Left cardiac atrium (tissue), 4 donors: ENCODE results near the gene SLAMF7. TPM values are rescaled to one million over a fixed set of nuclear protein-coding genes. Genes with fewer than 3 reads are reported as not detected.
A peak's percentile ranks its signal among the peaks of the same experiment; 100 is the strongest.
"Not testable (repeated sequence)": the region's sequence is repeated elsewhere in the genome, so short reads cannot be mapped to it uniquely, and the experiment has no call there.

Experiments used
- ATAC-seq, 2 donors: fragments of 200-7000 bp; cut with Tn5 transposase; one replicate each; pipeline ENCODE4 v1.9.1; 2020; ENCODE audit warnings: mild to moderate bottlenecking in 2 of 2, moderate library complexity in 2 of 2
- DNase-seq: peaks from one replicate; pipeline ENCODE4 v3.0.0-alpha.2; 2020
- intact Hi-C, 2 donors: fragments of 100-400 bp; cut with DNase I; formaldehyde crosslinking; loops; one replicate each; pipeline versions ENCODE4 v1.14.1 to v1.15.1; 2022 to 2023
- total RNA-seq, 2 donors: library from RNA; stranded (reverse); fragmentation: NEBNext Ultra II Directional; extraction: Animal tissue kit (Norgen Biotek cat#: 25700); gene quantifications; one replicate each; pipeline ENCODE4 v1.2.1, GENCODE V29; 2021
- donor health status: DM: no; HTN: yes; CAD: no.
- donor health status: DM: no; HTN: yes; CAD: no; lungs with severe emphysema.
- donor health status: DM: yes; HTN: yes; CAD: no.
- donor health status: Dilated cardiomyopathy.

The SLAMF7 gene
- total RNA-seq, 2 donors from 2014 or later = 0.68 to 1.9 TPM

DNA sequence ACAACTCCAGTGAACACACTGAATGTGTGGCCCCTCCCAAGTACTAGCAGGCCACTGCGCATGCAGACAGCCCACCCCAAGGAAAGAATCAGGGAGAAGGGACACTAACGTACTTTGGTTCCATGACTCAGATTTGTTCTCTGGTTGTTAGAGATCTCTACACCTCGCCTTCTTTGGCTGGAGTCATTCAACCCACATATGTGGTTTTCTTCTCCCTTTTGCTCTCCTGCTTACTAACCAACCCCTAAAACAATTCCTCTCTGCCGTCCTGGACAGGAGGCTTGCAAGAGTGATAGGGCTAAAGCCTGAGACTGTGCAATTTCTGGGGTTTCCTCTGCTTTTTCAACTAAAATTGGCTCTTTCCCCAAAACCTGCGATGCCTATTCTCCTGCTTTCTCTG, 21.7 kb upstream of the SLAMF7 start:
- no peak for ATAC-seq
- intact Hi-C loops = no loop called here

DNA sequence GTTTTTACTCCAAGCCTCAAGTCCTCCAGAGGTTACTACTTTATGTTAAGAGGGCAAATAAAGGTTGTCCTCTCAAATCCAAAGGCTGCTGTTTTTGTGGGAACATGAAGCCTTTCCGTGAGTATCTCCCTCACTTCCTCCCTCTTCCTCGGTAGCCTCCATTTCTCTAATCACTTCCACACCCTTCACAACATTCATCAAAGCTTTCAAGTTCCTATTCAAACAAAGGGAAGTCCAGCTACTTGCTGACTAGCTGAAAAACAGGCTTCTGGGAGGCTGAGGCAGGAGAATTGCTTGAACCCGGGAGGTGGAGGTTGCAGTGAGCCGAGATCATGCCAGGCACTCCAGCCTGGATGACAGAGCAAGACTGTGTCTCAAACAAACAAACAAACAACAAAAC, 20.8 kb upstream of the SLAMF7 start:
- intact Hi-C loops = no loop called here
- ATAC-seq (no peak), DNase-seq (no peak)

More for the DNA sequence above, 21.7 kb upstream of the SLAMF7 start:
- no peak for DNase-seq

DNA sequence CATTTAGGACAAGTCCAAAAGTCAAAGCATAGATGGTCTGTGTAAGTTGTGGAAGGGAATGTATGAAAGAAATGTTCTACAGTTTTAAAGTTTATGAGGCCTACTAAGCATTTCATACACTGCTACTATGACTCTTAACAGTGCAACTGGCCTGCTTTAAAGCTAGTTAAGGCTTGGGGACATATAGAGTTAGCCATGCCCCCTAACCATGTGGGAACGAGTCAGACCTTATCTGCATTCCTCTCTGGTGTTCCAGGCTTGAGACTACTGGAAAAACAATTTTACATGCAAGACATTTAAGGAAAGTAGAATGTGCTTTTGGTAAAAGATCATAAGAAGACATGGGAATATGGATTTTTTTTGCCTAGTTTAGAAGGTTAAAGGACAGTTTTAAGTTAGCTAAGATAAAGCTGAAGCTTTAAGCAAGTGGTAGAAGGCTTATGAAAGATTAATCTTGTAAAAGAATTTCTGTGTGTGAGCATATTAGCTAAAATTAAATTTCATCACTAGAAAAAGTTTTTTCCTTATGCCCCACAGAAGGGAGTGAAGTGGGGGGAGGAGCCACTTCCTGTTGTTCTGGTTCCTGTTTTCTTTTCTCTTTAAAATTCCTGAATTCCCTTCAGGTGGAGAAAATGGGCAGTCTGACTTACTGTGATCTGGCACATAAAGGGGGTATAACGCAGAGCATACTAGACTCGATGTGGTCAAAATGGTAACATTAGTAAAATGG, 18.5 kb upstream of the SLAMF7 start:
- ATAC-seq (no peak), DNase-seq (no peak)
- intact Hi-C loops = no loop called here

DNA sequence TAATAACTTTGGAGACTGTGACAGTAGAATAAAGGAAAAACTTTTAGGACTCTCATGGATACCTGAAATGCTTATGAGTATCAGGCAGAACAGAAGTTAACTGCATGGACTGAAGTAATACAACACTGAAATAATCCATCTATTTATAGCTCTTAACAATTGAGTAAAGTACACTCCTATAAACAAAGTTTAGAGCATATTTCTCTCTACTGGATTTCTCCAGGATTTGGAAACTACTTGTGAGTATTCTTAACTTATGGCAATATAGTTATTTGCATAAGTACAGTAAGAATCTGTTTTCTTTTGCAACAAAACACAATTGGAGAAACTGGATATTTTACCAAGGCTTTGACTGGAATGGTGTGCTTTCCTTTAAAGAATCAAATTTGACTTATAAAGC, 17.6 kb upstream of the SLAMF7 start:
- ATAC-seq (no peak), DNase-seq (no peak)
- intact Hi-C loops = no loop called here

DNA sequence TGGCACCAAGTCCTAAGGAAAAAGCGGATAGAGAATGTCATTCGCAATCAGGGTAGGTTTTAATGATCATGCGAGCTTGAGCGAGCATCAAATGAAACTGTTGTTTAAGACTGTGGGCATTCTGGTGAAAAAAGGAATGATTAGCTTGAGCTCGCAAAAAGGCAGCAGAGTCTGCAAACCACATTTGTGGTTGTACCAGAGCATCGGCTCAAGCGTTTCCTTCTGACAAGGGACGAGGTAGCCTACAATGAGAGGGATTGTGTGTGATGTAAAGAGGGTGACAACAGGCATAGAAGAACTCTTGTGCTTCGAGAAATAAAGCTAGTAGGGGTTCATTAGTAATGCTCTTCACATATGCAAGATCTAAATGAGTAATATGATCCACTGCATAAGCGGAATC, 16.3 kb upstream of the SLAMF7 start:
- intact Hi-C loops = no loop called here
- DNase-seq = no peak
- no peak for ATAC-seq

DNA sequence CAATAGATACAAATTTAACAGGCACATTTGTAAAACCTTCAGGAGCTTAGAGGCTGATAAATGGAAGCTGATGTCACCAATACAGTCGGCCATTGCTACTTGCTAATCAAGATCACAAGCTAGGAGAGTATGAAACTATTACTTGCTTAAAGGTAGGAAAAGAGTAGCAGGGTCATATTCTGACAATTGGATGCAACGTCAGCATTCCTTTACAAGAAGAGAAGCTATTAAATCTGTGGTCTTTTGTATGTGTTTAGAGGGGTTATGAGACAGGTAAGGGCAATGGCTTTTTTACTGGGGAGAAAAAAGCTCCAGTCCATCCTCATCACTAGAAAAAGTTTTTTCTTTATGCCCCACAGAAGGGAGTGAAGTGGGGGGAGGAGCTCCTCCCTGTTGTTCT, 15.7 kb upstream of the SLAMF7 start:
- intact Hi-C loops = no loop called here
- ATAC-seq (no peak), DNase-seq (no peak)

DNA sequence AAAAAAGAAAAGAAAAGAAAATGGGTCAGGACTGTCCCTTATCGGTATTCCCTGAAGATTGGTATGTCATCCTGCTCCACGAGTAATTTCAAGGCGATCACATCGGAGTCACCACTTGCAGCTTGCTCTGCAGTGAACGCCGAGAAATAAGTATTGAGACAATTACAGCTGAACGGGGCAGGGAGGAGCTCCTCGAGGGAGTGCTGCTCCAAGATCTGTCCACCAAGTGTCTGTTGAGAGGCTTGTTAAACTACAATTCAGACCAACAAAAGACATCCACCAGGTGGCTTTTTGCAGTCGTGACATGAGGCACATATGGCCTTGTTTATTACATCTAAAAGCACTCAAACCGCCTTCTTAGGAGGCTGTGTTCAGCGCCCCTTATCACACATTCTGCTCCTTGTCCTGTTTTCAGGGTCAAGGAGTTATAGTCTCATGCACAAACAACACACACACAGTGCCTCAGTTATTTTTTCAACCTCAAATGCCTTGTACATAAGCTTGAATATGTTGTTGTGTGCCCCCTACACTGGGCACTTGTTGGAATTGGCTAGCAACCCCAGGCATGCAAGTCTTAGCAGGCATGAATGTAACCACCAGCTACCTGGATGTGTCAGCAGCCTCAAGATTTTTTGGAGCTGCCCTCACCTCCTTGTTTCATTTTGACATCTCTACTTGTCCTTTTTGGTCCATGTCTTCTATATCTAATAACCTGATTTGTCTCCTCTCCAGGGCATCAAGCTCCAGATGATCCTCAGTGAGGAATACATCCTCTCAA, 14.4 kb upstream of the SLAMF7 start:
- no peak for ATAC-seq
- intact Hi-C loops = loop anchor here in 1 of 2 donors (5.0 kb wide), 2 partner anchors 108 to 228 kb away; partner anchors contain the start of gene ITLN2
- DNase-seq = no peak

DNA sequence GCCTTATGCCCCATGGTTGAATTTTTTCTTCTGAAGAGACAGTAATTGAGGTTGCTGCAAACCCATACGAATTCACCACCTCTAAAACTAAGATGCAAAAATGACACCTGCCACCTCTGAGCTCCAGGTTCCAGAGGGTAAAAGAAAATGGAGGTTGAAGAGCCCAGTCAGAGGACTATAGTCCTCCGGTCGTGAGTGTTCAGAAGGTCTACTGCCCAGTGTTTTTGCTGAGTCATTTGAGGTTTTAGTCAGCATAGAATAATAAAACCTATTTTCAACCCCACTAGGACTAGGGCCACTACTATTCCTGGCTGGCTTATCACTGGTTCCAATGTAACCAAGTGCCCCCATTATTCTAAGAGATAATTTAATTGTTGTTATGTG, 12.9 kb upstream of the SLAMF7 start:
- peak in 1 of 2 donors; percentile 53 for ATAC-seq
- DNase-seq = no peak
- intact Hi-C loops = loop anchor here in 1 of 2 donors (5.0 kb wide), 2 partner anchors 106 to 226 kb away; partner anchors contain the start of gene ITLN2

DNA sequence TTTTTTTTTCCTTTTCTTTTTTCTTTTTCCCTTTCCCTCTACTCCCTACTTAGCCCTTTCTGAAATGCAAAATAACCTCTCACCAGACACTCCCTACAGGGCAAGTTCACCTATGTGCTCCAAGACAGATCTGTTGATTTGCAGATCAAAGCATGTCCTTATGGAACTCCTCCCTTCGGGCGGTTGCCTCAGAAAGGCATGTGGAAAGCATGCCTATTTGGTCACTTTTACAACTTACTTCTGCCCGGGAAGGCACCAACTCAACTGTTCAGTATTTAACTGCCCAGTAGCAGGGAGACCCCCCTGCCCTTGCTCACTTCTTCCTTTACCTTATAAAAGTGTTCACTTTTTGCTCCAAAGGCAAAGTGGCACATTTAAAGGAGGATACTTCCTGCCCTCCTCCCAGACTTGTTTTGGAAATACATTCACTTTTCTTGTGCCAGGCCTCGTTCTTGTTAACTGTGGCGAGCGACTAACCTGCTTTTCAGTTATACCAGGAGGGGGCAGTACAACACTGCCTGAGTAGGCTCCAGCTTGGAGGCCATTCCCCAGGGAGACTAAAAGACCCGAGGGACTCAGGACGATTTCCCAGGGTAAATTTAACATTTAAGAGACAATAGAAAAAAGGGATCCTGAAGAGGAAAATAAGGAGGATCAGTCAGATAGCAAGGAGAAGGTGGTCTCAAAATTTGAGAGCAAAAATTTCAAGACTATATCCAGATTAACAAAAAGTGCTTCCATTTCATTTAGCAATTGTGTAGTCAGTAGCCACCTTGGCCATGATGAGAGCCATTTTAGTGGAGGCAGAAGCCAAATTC, 12.3 kb upstream of the SLAMF7 start:
- intact Hi-C loops = loop anchor here in 1 of 2 donors (5.0 kb wide), 2 partner anchors 106 to 226 kb away; partner anchors contain the start of gene ITLN2
- ATAC-seq = peak; percentile 83 to 93
- DNase-seq = peak; percentile 49

DNA sequence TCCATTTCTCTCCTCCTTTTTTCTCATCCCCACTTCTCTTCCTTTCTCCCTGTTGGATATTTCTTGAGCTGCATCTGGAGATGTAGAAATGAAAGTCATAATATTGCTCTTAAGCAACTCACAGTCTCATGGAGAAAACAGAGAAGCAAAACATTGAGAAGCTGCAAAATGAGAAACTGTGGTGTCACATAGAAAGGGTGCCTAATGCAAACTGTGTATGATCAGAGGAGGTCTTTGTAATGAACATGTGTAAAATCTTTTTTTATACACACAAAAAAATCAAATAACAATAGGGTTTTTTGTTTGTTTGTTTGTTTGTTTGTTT, 11.8 kb upstream of the SLAMF7 start:
- DNase-seq = no peak
- no peak for ATAC-seq
- intact Hi-C loops = loop anchor here in 1 of 2 donors (5.0 kb wide), 2 partner anchors 105 to 225 kb away; partner anchors contain the start of gene ITLN2

DNA sequence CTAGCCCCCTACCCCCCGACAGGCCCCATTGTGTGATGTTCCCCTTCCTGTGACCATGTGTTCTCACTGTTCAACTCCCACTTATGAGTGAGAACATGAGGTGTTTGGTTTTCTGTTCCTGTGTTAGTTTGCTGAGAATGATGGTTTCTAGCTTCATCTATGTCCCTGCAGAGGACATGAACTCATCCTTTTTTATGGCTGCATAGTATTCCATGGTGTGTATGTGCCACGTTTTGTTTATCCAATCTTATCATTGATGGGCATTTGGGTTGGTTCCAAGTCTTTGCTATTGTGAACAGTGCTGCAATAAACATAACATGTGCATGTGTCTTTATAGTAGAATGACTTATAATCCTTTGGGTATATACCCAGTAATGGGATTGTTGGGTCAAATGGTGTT, 7.5 kb upstream of the SLAMF7 start:
- ATAC-seq, DNase-seq, intact Hi-C loops: not testable (repeated sequence)

DNA sequence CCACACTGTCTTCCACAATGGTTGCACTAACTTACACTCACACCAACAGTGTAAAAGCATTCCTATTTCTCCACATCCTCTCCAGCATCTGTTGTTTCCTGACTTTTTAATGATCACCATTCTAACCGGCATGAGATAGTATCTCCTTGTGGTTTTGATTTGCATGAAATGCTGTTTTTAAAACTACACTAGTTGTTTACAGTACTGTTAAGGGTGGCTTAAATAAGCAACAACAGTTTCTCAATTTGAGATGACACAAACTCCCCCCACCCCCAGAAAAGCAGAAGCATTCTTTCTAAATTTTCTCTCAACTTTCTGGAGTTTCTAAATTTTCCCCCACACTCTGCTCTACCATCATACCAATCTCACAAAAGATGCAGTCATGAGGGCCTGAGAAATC, 7.1 kb upstream of the SLAMF7 start:
- no peak for ATAC-seq
- intact Hi-C loops = no loop called here
- DNase-seq = no peak

DNA sequence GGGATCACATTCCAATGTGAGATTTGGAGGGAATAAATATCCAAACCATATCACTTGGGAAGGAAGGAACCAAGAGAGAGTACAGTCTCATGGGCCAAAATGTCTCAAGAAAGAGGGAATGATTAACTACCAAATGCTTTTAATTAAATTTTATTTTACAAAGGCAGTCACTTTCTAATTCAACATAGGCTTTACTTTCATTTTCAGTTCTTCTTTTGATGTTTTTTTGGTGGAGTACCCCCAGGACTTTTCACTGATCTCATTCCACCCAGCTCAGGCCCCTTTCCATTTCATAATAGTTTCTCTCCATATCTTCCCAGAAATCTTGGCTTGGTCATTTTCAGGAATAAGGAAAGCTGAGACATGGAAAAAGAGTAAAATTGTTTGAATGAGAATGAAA, 5.1 kb upstream of the SLAMF7 start:
- DNase-seq (no peak), ATAC-seq (no peak)
- intact Hi-C loops = no loop called here

DNA sequence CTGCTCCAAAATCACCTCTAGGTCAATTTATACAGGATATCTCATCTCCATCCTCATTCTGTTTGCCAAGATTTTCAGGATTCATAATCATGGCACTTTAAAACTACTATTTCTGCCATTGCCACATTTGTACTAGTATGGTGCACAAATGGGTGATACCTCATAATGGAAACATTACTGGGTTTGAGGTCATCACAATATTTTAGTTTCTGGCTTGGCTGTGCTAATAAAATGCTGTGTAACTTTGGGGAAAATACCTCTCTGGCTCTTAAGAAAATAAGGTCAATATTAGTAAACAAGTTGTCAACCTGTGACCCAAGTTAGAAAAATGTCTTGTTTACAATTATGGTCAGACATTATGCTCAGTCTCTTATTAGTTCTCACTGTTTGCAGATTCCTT, 4.7 kb upstream of the SLAMF7 start:
- DNase-seq (no peak), ATAC-seq (no peak)
- intact Hi-C loops = no loop called here

DNA sequence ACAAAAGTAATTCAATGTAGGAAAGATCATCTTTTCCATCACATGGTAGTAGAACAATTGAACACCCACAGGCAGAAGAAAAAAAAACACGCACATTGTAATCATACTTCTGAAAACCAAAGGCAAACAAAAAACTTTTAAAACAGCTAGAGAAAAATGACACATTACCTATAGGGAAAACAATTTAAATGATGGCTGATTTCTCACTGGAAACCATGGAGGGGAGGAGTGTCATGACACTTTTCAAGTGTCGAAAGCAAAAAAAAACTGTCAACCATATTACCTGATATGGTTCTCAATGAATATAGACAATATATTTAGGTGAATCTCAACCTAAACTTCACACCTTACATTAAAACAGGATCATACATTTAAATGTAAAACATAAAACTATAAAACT, 776 bp upstream of the SLAMF7 start:
- intact Hi-C loops = no loop called here
- no peak for ATAC-seq
- no peak for DNase-seq

DNA sequence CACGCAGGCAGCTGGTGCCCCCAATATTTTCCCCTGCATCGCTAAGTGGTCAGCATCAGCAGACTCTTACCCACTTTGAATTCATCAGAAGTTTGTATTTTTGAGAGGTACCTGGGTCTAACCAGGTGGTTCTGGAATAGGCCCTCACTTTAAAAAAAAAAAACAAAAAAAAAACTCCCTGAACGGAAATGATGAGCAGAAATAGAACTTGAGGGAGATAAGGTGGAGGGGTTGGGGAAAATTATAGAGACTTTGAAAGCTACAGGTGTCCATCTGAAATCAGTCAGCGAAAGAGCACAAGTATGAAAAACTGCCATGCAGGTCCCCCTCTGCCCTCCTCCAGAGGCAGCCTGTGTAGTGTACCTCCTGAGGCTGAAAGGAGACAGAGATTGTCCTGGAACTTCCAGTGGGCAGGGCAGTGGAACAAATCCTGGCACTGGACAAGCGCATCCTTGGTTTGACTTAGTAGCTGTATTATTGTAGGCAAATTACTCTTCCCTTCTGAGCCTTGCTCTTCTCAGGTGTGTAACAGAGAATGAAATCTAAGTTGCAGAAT, 1.2 kb downstream of the SLAMF7 start:
- ATAC-seq = no peak
- intact Hi-C loops = no loop called here

DNA sequence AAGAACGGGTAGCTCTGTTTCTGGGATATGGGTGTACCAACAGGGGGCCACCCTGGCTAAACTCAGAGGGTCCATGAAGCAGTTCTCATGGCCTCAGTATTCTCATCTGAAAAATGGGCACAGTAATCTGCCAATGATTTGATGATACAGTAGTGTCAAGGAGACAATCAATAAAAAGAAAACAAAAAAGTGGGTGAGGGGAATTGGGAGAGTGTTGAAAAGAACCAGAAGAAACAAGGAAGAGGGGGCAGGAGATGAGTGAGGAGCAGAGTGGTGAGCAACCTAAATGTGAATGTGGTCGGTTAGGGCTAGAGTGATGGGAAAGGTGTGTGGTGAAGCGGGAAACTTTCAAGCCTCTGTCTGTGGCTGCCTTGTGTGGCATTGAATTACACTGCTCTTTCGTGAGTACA, 2.0 kb downstream of the SLAMF7 start:
- ATAC-seq (no peak), DNase-seq (no peak)
- intact Hi-C loops = no loop called here

More for the DNA sequence above, 1.2 kb downstream of the SLAMF7 start:
- no peak for DNase-seq

DNA sequence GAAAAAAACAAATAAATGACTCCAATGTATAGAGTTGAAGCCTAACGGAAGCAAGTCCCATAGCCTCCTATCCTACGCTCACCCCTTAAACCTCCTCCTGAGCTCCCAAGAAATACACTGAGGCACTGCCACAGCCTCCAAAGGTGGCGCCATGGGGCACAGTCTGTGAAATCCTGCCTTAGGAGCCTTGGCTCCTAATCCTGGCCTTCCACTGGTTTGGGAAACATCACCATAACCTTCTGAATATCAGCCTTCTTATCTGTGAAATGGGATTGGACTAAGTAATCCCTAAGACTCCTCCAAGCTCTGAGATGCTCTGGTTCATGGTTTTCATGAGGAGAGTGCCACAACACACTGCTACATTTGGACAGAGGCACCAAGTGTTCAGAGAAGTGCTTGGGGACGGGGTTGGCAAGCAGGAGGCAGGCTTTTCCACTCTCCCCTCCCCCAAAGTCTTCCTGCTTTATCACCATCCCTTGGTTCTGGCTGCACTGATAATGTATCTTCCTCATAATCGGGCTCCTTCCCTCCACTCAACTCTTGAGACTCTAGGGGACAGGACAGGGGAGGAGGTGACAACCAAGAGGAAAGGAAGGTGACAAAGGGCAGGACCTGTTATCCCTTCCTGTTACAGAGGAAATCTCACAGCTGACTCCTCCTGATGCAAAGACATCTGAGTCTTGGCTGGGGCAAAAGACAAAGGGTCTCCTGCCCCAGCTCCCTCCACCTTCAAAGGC, 2.7 kb downstream of the SLAMF7 start:
- no peak for ATAC-seq
- intact Hi-C loops = no loop called here
- DNase-seq = no peak
